Endothelial cell of umbilical vein (primary cell): Measurements from ENCODE around the gene IFT88. TPM values are rescaled to one million over a fixed set of nuclear protein-coding genes. Genes with fewer than 3 reads are reported as not detected.

Experiments
- BruUV-seq: library from RNA; stranded (reverse); fragments of 400-500 nt; replicated peaks from 2 replicates; lab custom pipeline; 2021; lab: Mats Ljungman, UMichigan
- CTCF ChIA-PET: fragments of 300-600, 350-600 bp; sonication (Branson Sonifier 250); formaldehyde crosslinking; loops from one replicate; lab custom pipeline; 2021; ENCODE audit warnings: antibody characterized with exemption, inconsistent platforms; lab: Charles Lee
- POLR2A ChIA-PET: fragments of 300-600, 350-600 bp; sonication (Branson Sonifier 250); formaldehyde crosslinking; loops from one replicate; lab custom pipeline; 2021; ENCODE audit warnings: antibody characterized with exemption, inconsistent platforms; lab: Charles Lee
- DNase-seq: peaks from one replicate; pipeline ENCODE4 v3.0.0-alpha.2; 2011; ENCODE audit warnings: low read depth, low spot score
- FAIRE-seq: peaks from 2 replicates; lab custom pipeline; 2011; peaks lifted over from hg19 to GRCh38; lab: Jason Lieb, UNC
- H2AFZ ChIP-seq: 2 replicates; pipeline ENCODE4 v1.6.0; 2012; ENCODE audit warnings: low read depth, low read length, control low read depth, inconsistent platforms
- H3K27ac ChIP-seq: 2 replicates; pipeline ENCODE4 v1.5.1; 2011; ENCODE audit warnings: low read depth, mild to moderate bottlenecking, control low read depth, low read length, moderate library complexity; ENCODE audit not compliant: insufficient read depth
- H3K27me3 ChIP-seq, 2 experiments: 2 replicates each; pipeline versions ENCODE4 v1.6.0 to v1.6.1; 2011; ENCODE audit warnings: low read length in 2 of 2, mixed read lengths in 1 of 2; ENCODE audit not compliant: control insufficient read depth in 2 of 2, insufficient read depth in 2 of 2
- H3K36me3 ChIP-seq, 2 experiments: 2 replicates in 1 of 2; 3 replicates in 1 of 2; pipeline ENCODE4 v1.5.1; 2011; ENCODE audit warnings: low read length in 2 of 2, mild to moderate bottlenecking in 1 of 2, moderate library complexity in 1 of 2; ENCODE audit not compliant: control insufficient read depth in 2 of 2, insufficient read depth in 2 of 2; ENCODE audit errors: extremely low read depth in 1 of 2
- H3K4me1 ChIP-seq: 3 replicates; pipeline ENCODE4 v1.5.1; 2011; ENCODE audit warnings: mild to moderate bottlenecking, low read length; ENCODE audit not compliant: control insufficient read depth, insufficient read depth; ENCODE audit errors: extremely low read depth
- H3K4me2 ChIP-seq: 2 replicates; pipeline ENCODE4 v1.6.1; 2011; ENCODE audit warnings: low read length, control low read depth, mixed read lengths; ENCODE audit not compliant: insufficient read depth
- H3K4me3 ChIP-seq, 3 experiments: fragments of 200-600 bp in 1 of 3; sonication (generic), shearing (Covaris generic) in 1 of 3; replicated peaks in 1 of 3; 2 replicates each; pipeline ENCODE4 v1.5.1; 2011 to 2016; ENCODE audit warnings: control low read depth in 3 of 3, low read length in 3 of 3, mild to moderate bottlenecking in 2 of 3, inconsistent platforms in 1 of 3, low read depth in 1 of 3, moderate library complexity in 1 of 3; ENCODE audit not compliant: insufficient read depth in 1 of 3
- H3K79me2 ChIP-seq: 2 replicates; pipeline ENCODE4 v1.6.0; 2012; ENCODE audit warnings: low read length, inconsistent platforms; ENCODE audit not compliant: control insufficient read depth, insufficient read depth
- H3K9ac ChIP-seq: replicated peaks from 2 replicates; pipeline ENCODE3; 2011; ENCODE audit warnings: low read length, control low read depth; ENCODE audit not compliant: insufficient read depth; ENCODE audit errors: extremely low read depth
- H3K9me1 ChIP-seq: replicated peaks from 3 replicates; pipeline ENCODE4 v1.6.0; 2011; ENCODE audit warnings: mild to moderate bottlenecking, low read length; ENCODE audit not compliant: control insufficient read depth, insufficient read depth; ENCODE audit errors: extremely low read depth
- H3K9me3 ChIP-seq: replicated peaks from 2 replicates; pipeline ENCODE4 v1.5.1; 2012; ENCODE audit warnings: low read length, inconsistent platforms; ENCODE audit not compliant: control insufficient read depth, insufficient read depth
- H4K20me1 ChIP-seq: replicated peaks from 2 replicates; pipeline ENCODE3; 2011; ENCODE audit warnings: mild to moderate bottlenecking, low read length; ENCODE audit not compliant: control insufficient read depth, insufficient read depth; ENCODE audit errors: extremely low read depth
- EZH2 ChIP-seq: IDR thresholded peaks from 2 replicates; pipeline ENCODE4 v1.6.1; 2012; ENCODE audit warnings: borderline replicate concordance, low read depth, mild to moderate bottlenecking, moderate library complexity, low read length, inconsistent platforms; ENCODE audit not compliant: severe bottlenecking
- FOS ChIP-seq: IDR thresholded peaks from 2 replicates; pipeline ENCODE4 v1.6.1; 2011; ENCODE audit warnings: mild to moderate bottlenecking, low read length, moderate library complexity, borderline replicate concordance; ENCODE audit not compliant: insufficient read depth
- GATA2 ChIP-seq: IDR thresholded peaks from 2 replicates; pipeline ENCODE4 v1.7.0; 2011; ENCODE audit warnings: low read depth, mild to moderate bottlenecking, moderate library complexity, mixed read lengths, low read length; ENCODE audit not compliant: insufficient read length, insufficient read depth
- JUN ChIP-seq: IDR thresholded peaks from 2 replicates; pipeline ENCODE4 v1.6.1; 2011; ENCODE audit warnings: borderline replicate concordance, low read depth; ENCODE audit not compliant: insufficient read length, insufficient read depth
- MYC ChIP-seq: IDR thresholded peaks from one replicate; pipeline ENCODE4 v1.6.1; 2011; ENCODE audit warnings: mild to moderate bottlenecking, low read depth, low read length
- POLR2A ChIP-seq: IDR thresholded peaks from 2 replicates; pipeline ENCODE4 v1.6.1; 2012; ENCODE audit warnings: low read depth, mild to moderate bottlenecking, control low read depth, low read length
- POLR2AphosphoS5 ChIP-seq: IDR thresholded peaks from 2 replicates; pipeline ENCODE4 v1.6.1; 2012; ENCODE audit warnings: low read depth, mild to moderate bottlenecking, control low read depth, low read length, moderate library complexity; ENCODE audit not compliant: insufficient read depth
- dilution Hi-C: fragments of 300-500 bp; cut with MboI; formaldehyde crosslinking; loops from one replicate; pipeline ENCODE4 v1.15.0; 2019; ENCODE audit warnings: low sequenced_read_pairs; ENCODE audit not compliant: extremely low pct_ligation_motif_present
- intact Hi-C: fragments of 100-400 bp; cut with micrococcal nuclease; formaldehyde crosslinking; loops from one replicate; pipeline ENCODE4 v1.10.0; 2022
- polyA plus RNA-seq, 4 experiments: library from polyadenylated mRNA; depleted of rRNA in 3 of 4; stranded (reverse) in 3 of 4; unstranded in 1 of 4; fragments of >200 nt; gene quantifications; 2 replicates each; pipeline versions ENCODE4 v1.2.1 to v1.2.3, GENCODE V29; 2011 to 2012; ENCODE audit warnings: missing spikeins in 1 of 4
- total RNA-seq: library from RNA; stranded (reverse); gene quantifications from 2 replicates; pipeline ENCODE4 v1.2.3, GENCODE V29; 2021
- TF ChIP-seq, protein P1 (sequence below): IDR thresholded peaks from 2 replicates; pipeline ENCODE4 v1.6.1; 2011; ENCODE audit not compliant: insufficient read depth, insufficient read length
- TF ChIP-seq, protein P2 (sequence below), 2 donors: IDR thresholded peaks; 1 replicate in 1 of 2; 2 replicates in 1 of 2; pipeline ENCODE4 v1.5.1; 2011; ENCODE audit warnings: low read length in 2 of 2, mild to moderate bottlenecking in 2 of 2, moderate library complexity in 2 of 2, control low read depth in 1 of 2, inconsistent platforms in 1 of 2, low read depth in 1 of 2; ENCODE audit not compliant: insufficient read depth in 1 of 2; ENCODE audit errors: extremely low read depth in 1 of 2

The IFT88 gene
- total and polyA plus RNA-seq, 2 donors (not counting 3 experiments of a cell fraction or from before 2014, with no cell fraction given): 2.4 to 9.1 TPM

DNA sequence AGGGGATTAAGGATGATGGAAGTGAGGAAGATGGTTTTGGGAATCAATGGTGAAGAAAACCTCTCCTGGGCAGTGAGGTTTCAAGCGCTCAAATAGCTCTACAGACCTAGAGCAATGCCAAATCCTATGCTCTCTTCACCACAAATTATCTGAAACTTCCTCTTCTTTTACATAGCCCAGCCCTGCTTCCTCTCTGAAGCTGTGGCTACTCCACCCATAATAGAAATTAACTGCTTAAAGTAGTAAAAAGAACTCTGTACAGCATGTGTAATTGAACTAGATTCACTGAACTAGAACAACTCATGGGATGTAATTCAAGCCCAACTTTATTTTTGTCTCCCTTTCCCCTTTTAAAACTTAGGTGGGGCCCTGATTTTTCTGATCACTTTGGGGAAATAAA, 20.4 kb upstream of the IFT88 start:
- BruUV-seq: no TSS peak
- Histone ChIP-seq H3K9me3 (no peaks in the 10 kb centered on the region), H3K9ac (no peak overlapping the region), H3K9me1 (no peaks in the 10 kb centered on the region), H3K27me3 (no peaks in the 10 kb centered on the region), H3K79me2 (no peaks in the 10 kb centered on the region), H3K36me3 (no peaks in the 10 kb centered on the region), H3K27ac (no peak overlapping the region), H3K4me2 (no peak overlapping the region), H2AFZ (no peak overlapping the region), H4K20me1 (no peaks in the 10 kb centered on the region), H3K4me1 (no peaks in the 10 kb centered on the region), H3K4me3 (no peak overlapping the region)
- POLR2A ChIA-PET: no interaction called here
- FAIRE-seq: no peak
- no peak for TF ChIP-seq POLR2A
- CTCF ChIA-PET: interaction anchor here (1.4 kb wide), 1 partner anchor 31 kb away, joined by 3 read pairs; no protein-coding TSS in a partner anchor
- intact Hi-C loops: no loop called here
- dilution Hi-C loops: no loop called here
- no peak for DNase-seq

DNA sequence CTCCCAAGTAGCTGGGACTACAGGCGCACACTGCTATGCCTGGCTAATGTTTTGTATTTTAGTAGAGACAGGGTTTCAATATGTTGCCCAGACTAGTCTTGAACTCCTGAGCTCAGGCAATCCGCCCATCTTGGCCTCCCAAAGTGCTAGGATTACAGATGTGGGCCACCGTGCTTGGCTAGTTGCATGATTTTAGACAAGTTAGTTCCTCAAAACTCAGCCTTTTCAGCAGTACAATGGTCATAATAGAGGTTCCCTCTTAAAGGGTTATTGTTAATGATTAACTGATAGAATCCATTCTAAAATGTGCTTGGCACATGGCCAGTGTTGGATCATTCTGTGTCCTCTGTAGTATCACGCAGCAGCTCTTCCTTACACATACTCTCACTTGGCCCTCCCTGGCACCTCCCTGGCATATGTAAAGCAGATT, 19.5 kb upstream of the IFT88 start:
- no peaks in the 10 kb centered on the region for H3K9me3 ChIP-seq
- no peak overlapping the region for H3K4me3 ChIP-seq
- H3K9me1 ChIP-seq: no peaks in the 10 kb centered on the region
- FAIRE-seq (no peak), DNase-seq (no peak)
- intact Hi-C loops (no loop called here), dilution Hi-C loops (no loop called here)
- H3K4me2 ChIP-seq: no peak overlapping the region
- H3K36me3 ChIP-seq: no peaks in the 10 kb centered on the region
- H4K20me1 ChIP-seq: no peaks in the 10 kb centered on the region
- POLR2A ChIA-PET: no interaction called here
- no peak overlapping the region for H2AFZ ChIP-seq
- H3K79me2 ChIP-seq: no peaks in the 10 kb centered on the region
- TF ChIP-seq, protein P1, sequence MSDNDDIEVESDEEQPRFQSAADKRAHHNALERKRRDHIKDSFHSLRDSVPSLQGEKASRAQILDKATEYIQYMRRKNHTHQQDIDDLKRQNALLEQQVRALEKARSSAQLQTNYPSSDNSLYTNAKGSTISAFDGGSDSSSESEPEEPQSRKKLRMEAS: no peak
- TF ChIP-seq POLR2A (no peak), EZH2 (no peak), POLR2AphosphoS5 (no peak), FOS (no peak), JUN (no peak), GATA2 (no peak), MYC (no peak)
- TF ChIP-seq, protein P2, sequence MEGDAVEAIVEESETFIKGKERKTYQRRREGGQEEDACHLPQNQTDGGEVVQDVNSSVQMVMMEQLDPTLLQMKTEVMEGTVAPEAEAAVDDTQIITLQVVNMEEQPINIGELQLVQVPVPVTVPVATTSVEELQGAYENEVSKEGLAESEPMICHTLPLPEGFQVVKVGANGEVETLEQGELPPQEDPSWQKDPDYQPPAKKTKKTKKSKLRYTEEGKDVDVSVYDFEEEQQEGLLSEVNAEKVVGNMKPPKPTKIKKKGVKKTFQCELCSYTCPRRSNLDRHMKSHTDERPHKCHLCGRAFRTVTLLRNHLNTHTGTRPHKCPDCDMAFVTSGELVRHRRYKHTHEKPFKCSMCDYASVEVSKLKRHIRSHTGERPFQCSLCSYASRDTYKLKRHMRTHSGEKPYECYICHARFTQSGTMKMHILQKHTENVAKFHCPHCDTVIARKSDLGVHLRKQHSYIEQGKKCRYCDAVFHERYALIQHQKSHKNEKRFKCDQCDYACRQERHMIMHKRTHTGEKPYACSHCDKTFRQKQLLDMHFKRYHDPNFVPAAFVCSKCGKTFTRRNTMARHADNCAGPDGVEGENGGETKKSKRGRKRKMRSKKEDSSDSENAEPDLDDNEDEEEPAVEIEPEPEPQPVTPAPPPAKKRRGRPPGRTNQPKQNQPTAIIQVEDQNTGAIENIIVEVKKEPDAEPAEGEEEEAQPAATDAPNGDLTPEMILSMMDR (IDR thresholded peaks at IDR 0.05; ENCODE audit: extremely low read depth in 1 of 2, insufficient read depth in 1 of 2, low read depth in 1 of 2, low read length in 2 of 2): no peak
- no peaks in the 10 kb centered on the region for H3K27me3 ChIP-seq
- BruUV-seq: no TSS peak
- H3K27ac ChIP-seq: no peak overlapping the region
- H3K4me1 ChIP-seq: no peaks in the 10 kb centered on the region
- CTCF ChIA-PET: interaction anchor here (1.4 kb wide), 1 partner anchor 32 kb away, joined by 3 read pairs; no protein-coding TSS in a partner anchor
- H3K9ac ChIP-seq: no peak overlapping the region
